ENCODE results near the gene SMYD1. TPM values are rescaled to one million over a fixed set of nuclear protein-coding genes. Genes with fewer than 3 reads are reported as not detected.

SMYD1 gene
- total RNA-seq, 3 donors from 2014 or later (not counting 1 experiment from before 2014, with no cell fraction given): not detected

DNA sequence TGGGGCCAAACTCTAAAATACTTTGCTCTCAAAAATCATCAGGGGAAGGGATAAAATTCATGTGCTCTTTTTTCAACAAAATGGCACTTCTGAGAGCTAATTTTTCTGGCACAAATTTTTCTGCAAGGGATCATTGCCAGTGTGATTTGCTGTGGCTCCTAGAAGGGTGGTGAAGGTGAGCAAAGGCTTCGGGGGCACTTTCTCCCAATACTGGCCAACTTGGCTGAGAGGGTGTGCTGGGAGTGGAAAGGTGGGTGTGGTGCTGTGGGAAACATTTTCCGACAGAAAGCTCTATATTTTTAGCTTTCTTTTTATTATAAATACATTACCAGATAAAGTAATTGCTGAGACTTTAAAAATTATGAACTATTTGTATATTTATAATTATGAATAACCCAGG is 419 bp downstream of the SMYD1 start:
- intact Hi-C loops (cut with micrococcal nuclease): no loop called here
- Mint-ChIP-seq H3K27ac (no peak overlapping the region), H3K27me3 (ENCODE audit: low read depth in 2 of 2) (peaks cover 0 to 3% of the 10 kb centered on the region in 2 donors), H3K36me3 (no peaks in the 10 kb centered on the region), H3K9me3 (no peaks in the 10 kb centered on the region), H3K4me3 (no peak overlapping the region), H3K4me1 (no peaks in the 10 kb centered on the region)
- H3K4me1 ChIP-seq (ENCODE audit: control insufficient read depth, insufficient read depth, low read length): no peaks in the 10 kb centered on the region
- no peaks in the 10 kb centered on the region for H3K36me3 ChIP-seq (ENCODE audit: control insufficient read depth, insufficient read depth, low read length)
- no peak for DNase-seq
- no peak overlapping the region for H3K27ac ChIP-seq (ENCODE audit: low read length)
- TF ChIP-seq, protein P1, sequence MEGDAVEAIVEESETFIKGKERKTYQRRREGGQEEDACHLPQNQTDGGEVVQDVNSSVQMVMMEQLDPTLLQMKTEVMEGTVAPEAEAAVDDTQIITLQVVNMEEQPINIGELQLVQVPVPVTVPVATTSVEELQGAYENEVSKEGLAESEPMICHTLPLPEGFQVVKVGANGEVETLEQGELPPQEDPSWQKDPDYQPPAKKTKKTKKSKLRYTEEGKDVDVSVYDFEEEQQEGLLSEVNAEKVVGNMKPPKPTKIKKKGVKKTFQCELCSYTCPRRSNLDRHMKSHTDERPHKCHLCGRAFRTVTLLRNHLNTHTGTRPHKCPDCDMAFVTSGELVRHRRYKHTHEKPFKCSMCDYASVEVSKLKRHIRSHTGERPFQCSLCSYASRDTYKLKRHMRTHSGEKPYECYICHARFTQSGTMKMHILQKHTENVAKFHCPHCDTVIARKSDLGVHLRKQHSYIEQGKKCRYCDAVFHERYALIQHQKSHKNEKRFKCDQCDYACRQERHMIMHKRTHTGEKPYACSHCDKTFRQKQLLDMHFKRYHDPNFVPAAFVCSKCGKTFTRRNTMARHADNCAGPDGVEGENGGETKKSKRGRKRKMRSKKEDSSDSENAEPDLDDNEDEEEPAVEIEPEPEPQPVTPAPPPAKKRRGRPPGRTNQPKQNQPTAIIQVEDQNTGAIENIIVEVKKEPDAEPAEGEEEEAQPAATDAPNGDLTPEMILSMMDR (IDR thresholded peaks at IDR 0.05): no peak
- no peaks in the 10 kb centered on the region for H3K27me3 ChIP-seq (ENCODE audit: control insufficient read depth, insufficient read depth, low read length)
- no peak for ATAC-seq
- 100% methylated on average over 1 of the region's 2 CpGs for WGBS (ENCODE audit: insufficient coverage)
- H3K4me3 ChIP-seq (ENCODE audit: low read length): no peak overlapping the region
- H3K9me3 ChIP-seq (ENCODE audit: control insufficient read depth, insufficient read depth, low read length): no peaks in the 10 kb centered on the region

DNA sequence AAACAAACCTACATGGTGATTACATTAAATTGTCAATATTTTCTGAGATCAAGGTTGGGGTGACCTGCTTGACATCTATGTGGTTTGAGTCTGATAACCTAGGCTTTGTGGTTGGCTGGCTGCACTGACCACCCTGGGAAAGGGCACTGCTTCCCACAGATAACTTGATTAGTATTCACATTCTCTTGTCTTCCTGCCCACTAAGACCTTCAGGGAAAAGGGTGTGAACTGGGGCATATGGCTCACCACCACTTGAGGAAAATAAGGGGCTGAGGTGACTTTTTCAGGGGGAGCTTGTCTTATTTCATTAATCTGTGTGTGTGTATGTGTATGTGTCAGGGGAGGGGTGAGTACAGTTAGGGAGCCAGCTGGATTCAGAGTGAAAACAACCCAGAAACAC is 1.5 kb downstream of the SMYD1 start:
- ATAC-seq (no peak), DNase-seq (no peak)
- Mint-ChIP-seq H3K9me3 (no peaks in the 10 kb centered on the region), H3K4me1 (no peaks in the 10 kb centered on the region), H3K36me3 (no peaks in the 10 kb centered on the region), H3K27ac (no peak overlapping the region), H3K4me3 (no peak overlapping the region), H3K27me3 (ENCODE audit: low read depth in 2 of 2) (peaks cover 3 to 7% of the 10 kb centered on the region in 2 donors)
- Histone ChIP-seq H3K9me3 (ENCODE audit: control insufficient read depth, insufficient read depth, low read length) (no peaks in the 10 kb centered on the region), H3K4me1 (ENCODE audit: control insufficient read depth, insufficient read depth, low read length) (no peaks in the 10 kb centered on the region), H3K27me3 (ENCODE audit: control insufficient read depth, insufficient read depth, low read length) (no peaks in the 10 kb centered on the region), H3K4me3 (ENCODE audit: low read length) (no peak overlapping the region), H3K27ac (ENCODE audit: low read length) (no peak overlapping the region), H3K36me3 (ENCODE audit: control insufficient read depth, insufficient read depth, low read length) (no peaks in the 10 kb centered on the region)
- TF ChIP-seq, protein P1 (IDR thresholded peaks at IDR 0.05): no peak
- intact Hi-C loops (cut with micrococcal nuclease): no loop called here

DNA sequence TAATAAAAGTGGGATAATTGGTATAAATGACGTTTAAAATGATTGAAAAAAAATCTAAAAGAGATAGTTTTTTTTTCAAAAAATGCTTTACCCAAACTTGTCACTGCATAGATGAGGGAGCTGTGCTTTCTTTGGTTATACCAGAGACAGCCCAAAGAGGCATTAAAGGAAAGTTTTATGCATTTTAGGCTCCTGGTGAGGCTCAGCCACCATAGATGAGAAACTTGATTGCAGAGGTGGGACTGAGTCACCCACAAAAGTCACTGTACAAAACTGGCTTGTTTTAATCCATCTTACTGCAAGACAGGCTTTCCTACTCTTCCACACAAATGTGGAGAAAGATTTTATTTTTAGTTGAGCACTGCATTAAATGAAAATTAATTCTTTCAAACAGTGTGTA is 2.4 kb downstream of the SMYD1 start:
- ATAC-seq (no peak), DNase-seq (no peak)
- Histone ChIP-seq H3K27ac (ENCODE audit: low read length) (no peak overlapping the region), H3K4me3 (ENCODE audit: low read length) (no peak overlapping the region), H3K4me1 (ENCODE audit: control insufficient read depth, insufficient read depth, low read length) (no peaks in the 10 kb centered on the region), H3K9me3 (ENCODE audit: control insufficient read depth, insufficient read depth, low read length) (no peaks in the 10 kb centered on the region), H3K36me3 (ENCODE audit: control insufficient read depth, insufficient read depth, low read length) (no peaks in the 10 kb centered on the region), H3K27me3 (ENCODE audit: control insufficient read depth, insufficient read depth, low read length) (no peaks in the 10 kb centered on the region)
- Mint-ChIP-seq H3K9me3 (no peaks in the 10 kb centered on the region), H3K27me3 (ENCODE audit: low read depth in 2 of 2) (peaks cover 3 to 16% of the 10 kb centered on the region in 2 donors), H3K4me3 (no peak overlapping the region), H3K36me3 (no peaks in the 10 kb centered on the region), H3K4me1 (no peaks in the 10 kb centered on the region), H3K27ac (no peak overlapping the region)
- TF ChIP-seq, protein P1 (IDR thresholded peaks at IDR 0.05): no peak
- intact Hi-C loops (cut with micrococcal nuclease): no loop called here
- WGBS (ENCODE audit: insufficient coverage): 80% methylated on average over 1 of the region's 1 CpG

DNA sequence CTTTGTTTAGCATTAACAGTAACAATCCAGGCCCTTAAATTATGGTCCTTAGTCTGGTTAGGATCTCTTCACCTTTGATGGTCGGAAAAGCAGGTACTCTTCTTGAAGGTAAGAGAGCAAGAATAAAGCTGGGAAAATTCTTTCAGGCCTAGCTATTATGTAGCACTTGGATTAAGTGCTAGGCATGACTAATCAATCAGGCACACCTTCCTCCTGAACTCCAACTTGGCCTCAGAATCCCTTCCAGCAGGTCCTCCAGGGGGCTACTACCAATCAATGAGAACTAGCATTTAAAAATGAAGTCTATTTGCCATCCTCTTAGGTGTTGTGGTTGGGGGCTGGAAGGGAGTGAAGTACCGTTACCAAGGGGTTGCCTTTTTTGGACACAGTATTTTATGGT is 3.7 kb downstream of the SMYD1 start:
- no peak overlapping the region for H3K27ac Mint-ChIP-seq
- no peaks in the 10 kb centered on the region for H3K9me3 Mint-ChIP-seq

More for the DNA sequence above, 3.7 kb downstream of the SMYD1 start:
- 92% methylated on average over 2 of the region's 2 CpGs for WGBS (ENCODE audit: insufficient coverage)
- Histone ChIP-seq H3K36me3 (ENCODE audit: control insufficient read depth, insufficient read depth, low read length) (no peaks in the 10 kb centered on the region), H3K9me3 (ENCODE audit: control insufficient read depth, insufficient read depth, low read length) (no peaks in the 10 kb centered on the region), H3K27me3 (ENCODE audit: control insufficient read depth, insufficient read depth, low read length) (no peaks in the 10 kb centered on the region), H3K4me3 (ENCODE audit: low read length) (no peak overlapping the region), H3K27ac (ENCODE audit: low read length) (no peak overlapping the region), H3K4me1 (ENCODE audit: control insufficient read depth, insufficient read depth, low read length) (no peaks in the 10 kb centered on the region)
- Mint-ChIP-seq H3K4me1 (no peaks in the 10 kb centered on the region), H3K4me3 (no peak overlapping the region), H3K36me3 (no peaks in the 10 kb centered on the region), H3K27me3 (ENCODE audit: low read depth in 2 of 2) (peaks cover 7 to 17% of the 10 kb centered on the region in 2 donors)
- ATAC-seq (no peak), DNase-seq (no peak)
- TF ChIP-seq, protein P1 (IDR thresholded peaks at IDR 0.05): no peak
- intact Hi-C loops (cut with micrococcal nuclease): no loop called here

Data from natural killer cell (primary cell).